ENCODE results near the gene CELF2.

- no peak for TF ChIP-seq RAD21 (conservative IDR thresholded peaks at IDR 0.05)
- TF ChIP-seq POLR2AphosphoS5 (IDR thresholded peaks at IDR 0.05), result no peak
- TF ChIP-seq CTCF (IDR thresholded peaks at IDR 0.05; ENCODE audit: poor library complexity, severe bottlenecking), result no peak
- no peak for TF ChIP-seq EZH2 (IDR thresholded peaks at IDR 0.05; ENCODE audit: borderline replicate concordance, insufficient read depth, low read length, poor library complexity, severe bottlenecking)
- TF ChIP-seq EP300 (conservative IDR thresholded peaks at IDR 0.05; ENCODE audit: poor library complexity, severe bottlenecking), result no peak
- no peak for TF ChIP-seq MXI1 (conservative IDR thresholded peaks at IDR 0.05; ENCODE audit: poor library complexity, severe bottlenecking)
- no peak for TF ChIP-seq SMC3 (conservative IDR thresholded peaks at IDR 0.05; ENCODE audit: poor library complexity)
- TF ChIP-seq TAF1 (IDR thresholded peaks at IDR 0.05; ENCODE audit: low read depth), result no peak
- TF ChIP-seq REST (IDR thresholded peaks at IDR 0.05; ENCODE audit: borderline replicate concordance), result no peak
Measured at GRCh38 chr10:11279314-11279713, 261.6 kb downstream of the CELF2 start.
